Activated T-cell treated with anti-CD3 and anti-CD28 coated beads, Interleukin-2, amount 50 U/mL, for 48 hours (primary cell): ENCODE measurements around the gene TXLNB.
"Not testable (repeated sequence)": the region's sequence is repeated elsewhere in the genome, so short reads cannot be mapped to it uniquely, and the experiment has no call there.

Experiments
- DNase-seq, 2 experiments: peaks; one replicate each; pipeline ENCODE4 v3.0.0-alpha.2; 2020

TXLNB gene

GRCh38 chr6:139308936-139309603, 17.3 kb upstream of the TXLNB start:
- DNase-seq: no peak

GRCh38 chr6:139308286-139308916, 16.6 kb upstream of the TXLNB start:
- no peak for DNase-seq

GRCh38 chr6:139306291-139306981, 14.6 kb upstream of the TXLNB start:
- DNase-seq: no peak

GRCh38 chr6:139303185-139303584, 11.4 kb upstream of the TXLNB start:
- DNase-seq: no peak

- DNase-seq: no peak
Observed at GRCh38 chr6:139297921-139298320, 6.1 kb upstream of the TXLNB start.

- no peak for DNase-seq
Observed at GRCh38 chr6:139296927-139297326, 5.1 kb upstream of the TXLNB start.

- no peak for DNase-seq
Observed at GRCh38 chr6:139295901-139296300, 4.1 kb upstream of the TXLNB start.

DNA sequence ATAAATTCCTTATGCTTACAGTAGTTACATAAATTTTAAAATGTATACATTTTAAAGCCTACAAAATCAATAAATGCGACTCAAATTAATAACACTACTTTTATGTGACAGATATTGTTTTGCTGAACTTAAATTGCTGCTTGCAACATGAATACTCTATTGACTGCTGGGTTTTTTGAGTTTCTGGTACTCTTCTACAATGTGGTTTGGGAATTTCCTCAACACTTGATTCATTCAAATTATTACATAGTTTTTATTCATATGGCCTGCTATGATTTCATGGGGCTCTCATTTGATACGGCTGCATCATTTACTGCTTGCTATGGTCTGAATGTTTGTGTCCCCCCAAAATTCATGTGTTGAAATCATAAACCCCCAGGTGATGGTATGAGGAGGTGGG, 2.3 kb upstream of the TXLNB start:
- no peak for DNase-seq

- not testable (repeated sequence) for DNase-seq
Observed at GRCh38 chr6:139293230-139293629, 1.4 kb upstream of the TXLNB start.

DNA sequence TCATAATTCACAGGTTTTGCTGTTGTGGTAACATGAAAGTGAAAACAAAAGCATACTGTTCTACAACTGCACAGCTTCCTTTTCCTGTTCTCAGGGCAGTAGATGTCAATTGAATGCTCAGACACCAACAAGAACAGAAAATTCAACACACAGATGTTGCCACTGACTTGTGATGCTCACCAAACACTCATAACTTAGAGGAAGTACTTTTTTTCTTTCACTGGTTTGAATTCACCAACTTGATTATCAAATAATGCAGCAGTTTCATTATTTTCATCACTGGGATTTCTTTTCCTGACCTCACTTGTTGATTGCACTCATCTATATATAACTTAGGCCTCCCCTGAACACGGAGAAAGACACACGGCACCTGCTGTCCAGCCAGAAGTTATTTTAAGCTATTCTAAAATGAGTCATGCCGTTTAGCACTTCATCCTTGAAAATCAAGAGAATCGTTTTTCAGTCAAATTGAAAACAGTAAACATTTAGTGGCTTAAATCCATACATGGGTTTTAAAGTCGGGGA, 949 bp downstream of the TXLNB start:
- no peak for DNase-seq

DNA sequence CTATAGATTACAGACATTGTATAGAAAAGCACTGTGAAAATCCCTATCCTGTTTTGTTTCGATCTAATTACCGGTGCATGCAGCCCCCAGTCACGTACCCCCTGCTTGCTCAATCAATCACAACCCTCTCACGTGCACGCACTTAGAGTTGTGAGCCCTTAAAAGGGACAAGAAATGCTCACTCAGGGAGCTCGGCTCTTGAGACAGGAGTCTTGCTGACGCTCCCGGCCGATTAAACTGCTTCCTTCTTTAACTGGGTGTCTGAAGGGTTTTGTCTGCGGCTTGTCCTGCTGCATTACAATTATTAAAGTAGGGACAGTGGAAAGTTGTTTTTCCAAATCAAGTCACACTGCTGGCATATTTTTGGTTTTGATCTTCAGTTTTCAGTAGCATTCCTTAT, 2.6 kb downstream of the TXLNB start:
- no peak for DNase-seq

GRCh38 chr6:139288496-139289040, 3.2 kb downstream of the TXLNB start:
- no peak for DNase-seq

DNA sequence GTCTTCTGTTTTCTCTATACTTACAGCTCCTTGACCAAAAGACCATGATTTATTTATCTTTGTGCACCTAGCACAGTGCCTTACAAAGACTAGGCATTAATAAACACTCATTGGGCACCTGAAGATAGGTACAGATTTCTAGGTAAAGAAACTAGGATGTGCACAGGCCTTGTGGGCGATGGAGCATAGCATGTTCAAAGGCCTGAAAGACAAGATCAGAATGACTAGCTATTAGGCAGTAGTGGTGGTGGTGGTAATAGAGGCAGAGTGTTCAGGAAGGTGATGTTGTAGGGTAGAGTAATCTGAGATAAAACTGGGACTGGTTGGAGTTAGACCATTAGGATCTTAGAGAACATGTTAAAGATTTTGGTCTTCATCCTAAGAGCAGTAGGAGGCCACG, 3.9 kb downstream of the TXLNB start:
- no peak for DNase-seq

- not testable (repeated sequence) for DNase-seq
Observed at GRCh38 chr6:139286438-139286837, 5.4 kb downstream of the TXLNB start.

- no peak for DNase-seq
Observed at GRCh38 chr6:139285590-139285989, 6.2 kb downstream of the TXLNB start.

DNA sequence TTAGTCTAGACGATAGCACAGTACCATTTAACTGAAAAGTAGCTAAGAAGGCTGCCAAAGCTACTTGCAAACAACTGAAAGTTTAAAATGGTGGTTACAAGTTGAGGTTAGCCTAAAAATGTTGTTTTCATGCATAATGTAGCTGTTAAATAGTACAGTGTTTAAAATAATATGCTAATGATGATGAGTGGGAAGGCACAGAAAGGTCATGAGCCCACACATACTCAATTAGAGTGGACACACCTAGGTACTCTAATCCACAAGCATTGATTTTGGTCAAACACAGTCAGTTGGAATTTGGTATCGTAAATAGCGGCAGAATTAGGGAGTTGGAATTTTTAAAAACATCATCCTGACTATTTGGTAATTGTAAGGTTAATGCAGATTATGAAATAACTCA, 7.0 kb downstream of the TXLNB start:
- no peak for DNase-seq

DNA sequence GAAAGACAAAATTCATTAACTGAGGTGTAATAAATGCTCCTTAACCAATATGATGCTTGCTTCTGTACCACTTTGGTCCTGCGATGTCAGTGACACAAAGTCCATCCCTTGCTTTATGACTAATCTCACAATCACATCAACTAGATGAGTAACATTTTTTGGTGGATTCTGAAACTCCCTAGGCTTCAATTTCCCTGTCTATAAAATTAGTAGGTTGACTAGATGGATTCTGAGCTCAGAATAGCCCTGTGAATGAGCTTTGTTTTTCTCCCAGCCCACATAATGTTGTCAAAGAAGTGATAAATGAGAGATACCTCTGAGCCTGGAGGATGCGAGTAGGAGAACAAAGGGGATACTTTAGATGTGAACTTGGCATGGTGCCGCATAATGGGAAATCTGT, 9.1 kb downstream of the TXLNB start:
- DNase-seq: no peak

DNA sequence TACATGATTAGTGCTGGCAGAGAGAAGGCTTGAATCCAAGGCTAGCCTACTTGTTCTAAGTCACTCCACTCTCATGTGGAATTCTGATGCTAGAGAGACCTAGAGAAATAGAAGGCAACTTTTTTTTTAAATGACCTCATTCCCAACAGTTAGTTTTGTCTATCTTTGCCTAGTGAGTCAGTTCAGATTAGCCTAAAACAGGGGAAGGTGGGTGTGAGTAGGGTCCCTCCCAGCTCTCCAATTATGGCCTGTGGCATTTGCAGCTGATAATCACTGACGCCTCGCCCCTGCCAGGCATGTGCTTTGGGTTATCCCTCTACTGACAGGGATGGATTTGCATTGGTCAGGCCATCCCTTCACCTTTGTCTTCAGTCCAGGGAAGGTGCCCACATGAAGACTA, 13.6 kb downstream of the TXLNB start:
- no peak for DNase-seq

DNA sequence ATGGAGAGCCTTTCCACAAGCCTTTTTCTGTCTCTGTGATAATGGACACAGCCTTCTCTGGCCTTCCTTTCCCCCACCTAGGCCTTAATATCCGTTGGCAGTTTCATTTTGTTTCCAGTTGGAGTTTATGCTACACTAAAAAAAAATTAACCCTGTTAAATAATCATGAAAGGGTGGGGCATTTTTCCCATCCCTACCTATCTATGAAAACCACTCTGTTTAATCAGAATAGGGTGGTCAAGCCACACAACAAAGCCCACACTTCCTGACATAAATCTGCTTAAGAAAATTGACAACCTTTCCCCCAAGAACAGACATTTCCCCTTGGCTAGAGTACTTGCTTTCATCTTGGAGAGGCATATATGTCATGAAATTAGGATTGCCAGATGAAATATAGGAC, 14.2 kb downstream of the TXLNB start:
- DNase-seq: no peak

DNA sequence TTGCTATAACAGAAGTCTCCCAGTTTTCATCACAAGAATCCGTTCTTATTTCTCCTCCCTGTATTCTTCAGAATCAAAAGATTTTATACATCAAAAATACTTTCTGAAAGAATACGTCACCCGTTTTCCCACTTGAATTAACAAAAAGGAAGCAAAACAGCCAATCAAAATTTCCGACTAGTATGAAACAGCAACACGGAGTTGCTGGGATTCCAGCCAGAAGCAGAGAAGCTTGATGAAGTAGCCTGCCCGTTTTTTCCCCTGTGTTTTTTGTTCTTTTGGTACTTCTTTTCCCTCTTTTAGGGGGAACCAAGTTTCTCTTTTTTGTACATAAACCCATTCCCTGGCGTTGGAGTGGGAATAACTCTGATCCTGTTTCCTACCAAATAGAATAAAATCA, 14.6 kb downstream of the TXLNB start:
- DNase-seq: no peak

- DNase-seq: no peak
Observed at GRCh38 chr6:139275279-139276055, 16.3 kb downstream of the TXLNB start.

DNA sequence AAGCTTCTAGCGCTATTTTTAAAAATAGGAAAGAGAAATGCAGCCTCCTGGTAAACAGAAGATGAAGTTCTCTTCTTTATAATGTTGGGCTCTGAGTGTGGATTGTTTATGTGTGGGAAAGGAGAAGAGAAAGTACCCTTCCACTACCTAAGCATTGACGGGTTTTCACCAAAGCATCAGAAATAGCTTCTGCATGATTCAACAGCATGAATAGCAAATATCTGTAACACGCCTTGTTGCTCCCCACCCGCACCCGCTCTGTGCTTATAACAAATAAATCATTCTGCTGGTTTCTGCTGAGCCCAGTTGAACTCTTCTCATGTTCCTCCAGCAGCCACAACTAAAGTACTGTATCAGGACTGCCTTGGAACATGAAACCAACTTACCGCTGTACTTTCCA, 20.7 kb downstream of the TXLNB start:
- DNase-seq: no peak

DNA sequence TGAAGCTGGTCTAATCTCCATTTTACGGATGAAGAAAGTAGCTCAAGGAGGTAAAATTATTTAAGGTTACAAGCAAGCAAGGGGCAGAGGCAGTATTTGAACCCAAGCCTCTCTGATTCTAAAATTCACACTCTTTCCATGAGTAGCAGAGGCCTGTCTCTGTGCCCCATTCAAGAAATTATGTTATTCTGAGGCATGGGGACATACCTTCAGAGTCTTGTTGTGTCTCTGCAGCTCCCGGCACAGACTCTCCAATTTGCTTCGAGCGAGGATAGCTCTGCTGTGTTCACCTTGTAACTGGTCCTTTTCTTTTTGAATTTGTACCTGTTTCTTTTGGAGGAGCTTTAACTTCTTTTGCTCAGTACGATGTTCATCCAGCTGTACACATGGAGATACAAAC, 21.5 kb downstream of the TXLNB start:
- DNase-seq: no peak
